Measurements from ENCODE around the gene LGALS7B. TPM values are rescaled to one million over a fixed set of nuclear protein-coding genes. Genes with fewer than 3 reads are reported as not detected.
"Not testable (repeated sequence)": the region's sequence is repeated elsewhere in the genome, so short reads cannot be mapped to it uniquely, and the experiment has no call there.

Gene LGALS7B
- polyA plus RNA-seq, 3 donors: not detected

DNA sequence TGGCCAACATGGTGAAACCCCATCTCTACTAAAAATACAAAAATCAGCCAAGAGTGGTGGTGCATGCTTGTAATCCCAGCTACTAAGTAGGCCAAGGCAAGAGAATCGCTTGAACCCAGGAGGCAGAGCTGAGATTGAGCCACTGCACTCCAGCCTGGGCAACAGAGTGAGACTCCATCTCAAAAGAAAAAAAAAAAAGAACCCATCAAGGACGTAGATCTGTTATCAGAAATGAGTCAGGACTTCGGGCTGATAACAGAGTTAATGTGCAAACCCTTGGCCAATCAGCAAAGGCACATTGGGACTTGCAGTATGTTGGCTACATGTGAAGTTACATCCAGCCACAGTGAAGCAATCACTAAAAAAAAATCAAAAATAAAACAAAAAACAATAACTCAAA is 4.8 kb upstream of the LGALS7B start:
- no peaks in the 10 kb centered on the region for H3K27me3 ChIP-seq (ENCODE audit: control insufficient read depth in 2 of 2, insufficient read depth in 2 of 2, low read length in 2 of 2)
- Mint-ChIP-seq H3K27ac (no peak overlapping the region), H3K4me3 (no peak overlapping the region), H3K9me3 (no peaks in the 10 kb centered on the region), H3K36me3 (no peaks in the 10 kb centered on the region), H3K27me3 (ENCODE audit: low read depth in 3 of 3) (peaks cover 4 to 17% (median 11%) of the 10 kb centered on the region in 3 donors), H3K4me1 (no peaks in the 10 kb centered on the region)
- no peak for DNase-seq
- no peaks in the 10 kb centered on the region for H3K4me1 ChIP-seq (ENCODE audit: control insufficient read depth in 1 of 2, insufficient read depth in 2 of 2, low read length in 2 of 2)
- H3K9me3 ChIP-seq (replicated peaks in 1 of 2; ENCODE audit: control insufficient read depth in 1 of 2, insufficient read depth in 1 of 2, low read length in 2 of 2): no peaks in the 10 kb centered on the region
- H3K4me2 ChIP-seq (replicated peaks; ENCODE audit: extremely low read depth, low read length, poor library complexity, severe bottlenecking): no peak overlapping the region
- no peak overlapping the region for H2AFZ ChIP-seq (ENCODE audit: insufficient read depth, low read depth, low read length, poor library complexity, severe bottlenecking)
- no peaks in the 10 kb centered on the region for H4K20me1 ChIP-seq (ENCODE audit: insufficient read depth, low read length)
- 90% methylated on average over 2 of the region's 3 CpGs for WGBS (ENCODE audit: insufficient coverage)
- no peak overlapping the region for H3K4me3 ChIP-seq (replicated peaks in 1 of 3; ENCODE audit: low read depth in 2 of 3, low read length in 3 of 3)
- no peak overlapping the region for H3K9ac ChIP-seq (ENCODE audit: insufficient read depth, low read length, poor library complexity, severe bottlenecking)
- TF ChIP-seq, protein P1, sequence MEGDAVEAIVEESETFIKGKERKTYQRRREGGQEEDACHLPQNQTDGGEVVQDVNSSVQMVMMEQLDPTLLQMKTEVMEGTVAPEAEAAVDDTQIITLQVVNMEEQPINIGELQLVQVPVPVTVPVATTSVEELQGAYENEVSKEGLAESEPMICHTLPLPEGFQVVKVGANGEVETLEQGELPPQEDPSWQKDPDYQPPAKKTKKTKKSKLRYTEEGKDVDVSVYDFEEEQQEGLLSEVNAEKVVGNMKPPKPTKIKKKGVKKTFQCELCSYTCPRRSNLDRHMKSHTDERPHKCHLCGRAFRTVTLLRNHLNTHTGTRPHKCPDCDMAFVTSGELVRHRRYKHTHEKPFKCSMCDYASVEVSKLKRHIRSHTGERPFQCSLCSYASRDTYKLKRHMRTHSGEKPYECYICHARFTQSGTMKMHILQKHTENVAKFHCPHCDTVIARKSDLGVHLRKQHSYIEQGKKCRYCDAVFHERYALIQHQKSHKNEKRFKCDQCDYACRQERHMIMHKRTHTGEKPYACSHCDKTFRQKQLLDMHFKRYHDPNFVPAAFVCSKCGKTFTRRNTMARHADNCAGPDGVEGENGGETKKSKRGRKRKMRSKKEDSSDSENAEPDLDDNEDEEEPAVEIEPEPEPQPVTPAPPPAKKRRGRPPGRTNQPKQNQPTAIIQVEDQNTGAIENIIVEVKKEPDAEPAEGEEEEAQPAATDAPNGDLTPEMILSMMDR (IDR thresholded peaks at IDR 0.05): no peak
- intact Hi-C loops (cut with micrococcal nuclease): no loop called here
- H3K27ac ChIP-seq (ENCODE audit: low read depth in 1 of 2, low read length in 2 of 2): no peak overlapping the region
- H3K36me3 ChIP-seq (replicated peaks in 1 of 2; ENCODE audit: control insufficient read depth in 1 of 2, insufficient read depth in 2 of 2, low read length in 2 of 2): no peaks in the 10 kb centered on the region
- no peaks in the 10 kb centered on the region for H3K79me2 ChIP-seq (ENCODE audit: insufficient read depth, low read length)

DNA sequence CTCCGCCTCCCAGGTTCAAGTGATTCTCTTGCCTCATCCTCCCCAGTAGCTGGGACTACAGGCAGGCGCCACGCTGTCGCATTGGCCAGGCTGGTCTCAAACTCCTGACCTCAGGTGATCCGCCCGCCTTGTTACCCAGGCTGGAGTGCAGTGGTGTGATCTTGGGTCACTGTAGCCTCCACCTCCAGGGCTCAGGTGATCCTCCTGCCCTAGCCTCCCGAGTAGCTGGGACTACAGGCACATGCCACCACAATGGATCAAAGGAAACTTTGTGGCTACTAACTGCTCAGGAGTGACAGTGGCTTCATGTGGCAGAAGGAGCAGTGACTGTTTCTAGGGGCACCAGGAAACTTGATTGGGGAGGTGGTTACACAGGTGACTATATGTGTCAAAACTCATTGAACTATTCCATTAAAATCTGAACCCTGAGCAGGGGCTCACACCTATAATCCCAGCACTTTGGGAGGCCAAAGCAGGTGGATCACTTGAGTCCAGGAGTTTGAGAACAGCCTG is 3.8 kb upstream of the LGALS7B start:
- H3K4me2 ChIP-seq (replicated peaks; ENCODE audit: extremely low read depth, low read length, poor library complexity, severe bottlenecking): no peak overlapping the region
- no peaks in the 10 kb centered on the region for H3K27me3 ChIP-seq (ENCODE audit: control insufficient read depth in 2 of 2, insufficient read depth in 2 of 2, low read length in 2 of 2)
- Mint-ChIP-seq H3K4me3 (no peak overlapping the region), H3K9me3 (no peaks in the 10 kb centered on the region), H3K36me3 (no peaks in the 10 kb centered on the region), H3K27me3 (ENCODE audit: low read depth in 3 of 3) (peaks cover 4 to 14% (median 7%) of the 10 kb centered on the region in 3 donors), H3K27ac (no peak overlapping the region), H3K4me1 (no peaks in the 10 kb centered on the region)
- 93% methylated on average over 3 of the region's 7 CpGs for WGBS (ENCODE audit: insufficient coverage)
- no peaks in the 10 kb centered on the region for H3K36me3 ChIP-seq (replicated peaks in 1 of 2; ENCODE audit: control insufficient read depth in 1 of 2, insufficient read depth in 2 of 2, low read length in 2 of 2)
- H3K9ac ChIP-seq (ENCODE audit: insufficient read depth, low read length, poor library complexity, severe bottlenecking): no peak overlapping the region
- no peaks in the 10 kb centered on the region for H3K4me1 ChIP-seq (ENCODE audit: control insufficient read depth in 1 of 2, insufficient read depth in 2 of 2, low read length in 2 of 2)
- no peak overlapping the region for H3K4me3 ChIP-seq (replicated peaks in 1 of 3; ENCODE audit: low read depth in 2 of 3, low read length in 3 of 3)
- H2AFZ ChIP-seq (ENCODE audit: insufficient read depth, low read depth, low read length, poor library complexity, severe bottlenecking): no peak overlapping the region
- H4K20me1 ChIP-seq (ENCODE audit: insufficient read depth, low read length): no peaks in the 10 kb centered on the region
- intact Hi-C loops (cut with micrococcal nuclease): no loop called here
- no peaks in the 10 kb centered on the region for H3K79me2 ChIP-seq (ENCODE audit: insufficient read depth, low read length)
- H3K27ac ChIP-seq (ENCODE audit: low read depth in 1 of 2, low read length in 2 of 2): no peak overlapping the region
- DNase-seq: no peak
- TF ChIP-seq, protein P1 (IDR thresholded peaks at IDR 0.05): no peak
- H3K9me3 ChIP-seq (replicated peaks in 1 of 2; ENCODE audit: control insufficient read depth in 1 of 2, insufficient read depth in 1 of 2, low read length in 2 of 2): no peaks in the 10 kb centered on the region

DNA sequence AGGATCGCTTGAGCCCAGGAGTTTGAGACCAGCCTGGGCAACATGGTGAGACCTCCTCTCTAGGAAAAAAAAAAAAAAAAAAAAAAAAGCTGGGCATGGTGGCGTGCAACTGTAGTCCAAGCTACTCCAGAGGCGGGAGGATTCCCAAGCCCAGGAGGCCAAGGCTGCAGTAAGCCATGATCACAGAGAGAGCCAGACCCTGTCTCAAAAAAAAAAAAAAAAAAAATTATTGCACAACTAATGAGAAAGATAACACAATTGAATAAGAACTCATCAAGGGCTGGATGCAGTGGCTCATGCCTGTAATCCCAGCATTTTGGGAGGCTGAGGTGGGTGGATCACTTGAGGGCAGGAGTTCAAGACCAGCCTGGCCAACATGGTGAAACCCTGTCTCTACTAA is 2.9 kb upstream of the LGALS7B start:
- DNase-seq; H3K79me2 ChIP-seq (ENCODE audit: insufficient read depth, low read length); H3K27ac Mint-ChIP-seq; intact Hi-C loops (cut with micrococcal nuclease); H3K36me3 ChIP-seq (replicated peaks in 1 of 2; ENCODE audit: control insufficient read depth in 1 of 2, insufficient read depth in 2 of 2, low read length in 2 of 2); H3K4me1 ChIP-seq (ENCODE audit: control insufficient read depth in 1 of 2, insufficient read depth in 2 of 2, low read length in 2 of 2); H3K36me3 Mint-ChIP-seq; H3K27me3 ChIP-seq (ENCODE audit: control insufficient read depth in 2 of 2, insufficient read depth in 2 of 2, low read length in 2 of 2); H3K4me2 ChIP-seq (replicated peaks; ENCODE audit: extremely low read depth, low read length, poor library complexity, severe bottlenecking); H3K9ac ChIP-seq (ENCODE audit: insufficient read depth, low read length, poor library complexity, severe bottlenecking); H3K4me3 Mint-ChIP-seq; H3K9me3 Mint-ChIP-seq; H2AFZ ChIP-seq (ENCODE audit: insufficient read depth, low read depth, low read length, poor library complexity, severe bottlenecking); H3K27me3 Mint-ChIP-seq (ENCODE audit: low read depth in 3 of 3); H3K4me3 ChIP-seq (replicated peaks in 1 of 3; ENCODE audit: low read depth in 2 of 3, low read length in 3 of 3); H3K4me1 Mint-ChIP-seq; H4K20me1 ChIP-seq (ENCODE audit: insufficient read depth, low read length); H3K9me3 ChIP-seq (replicated peaks in 1 of 2; ENCODE audit: control insufficient read depth in 1 of 2, insufficient read depth in 1 of 2, low read length in 2 of 2); H3K27ac ChIP-seq (ENCODE audit: low read depth in 1 of 2, low read length in 2 of 2): not testable (repeated sequence)
- WGBS (ENCODE audit: insufficient coverage): 100% methylated on average over 1 of the region's 3 CpGs

Measured in CD14-positive monocyte (primary cell).